NT2/D1 (cell line): ENCODE data around the gene EXOC8.

Source experiments
- SUZ12 ChIP-seq: IDR thresholded peaks from 2 replicates; pipeline ENCODE4 v1.6.1; 2011; ENCODE audit not compliant: insufficient read length, insufficient read depth; ENCODE audit errors: extremely low read depth
- YY1 ChIP-seq: IDR thresholded peaks from 2 replicates; pipeline ENCODE4 v1.6.1; 2011; ENCODE audit not compliant: insufficient read length, insufficient read depth

DNA sequence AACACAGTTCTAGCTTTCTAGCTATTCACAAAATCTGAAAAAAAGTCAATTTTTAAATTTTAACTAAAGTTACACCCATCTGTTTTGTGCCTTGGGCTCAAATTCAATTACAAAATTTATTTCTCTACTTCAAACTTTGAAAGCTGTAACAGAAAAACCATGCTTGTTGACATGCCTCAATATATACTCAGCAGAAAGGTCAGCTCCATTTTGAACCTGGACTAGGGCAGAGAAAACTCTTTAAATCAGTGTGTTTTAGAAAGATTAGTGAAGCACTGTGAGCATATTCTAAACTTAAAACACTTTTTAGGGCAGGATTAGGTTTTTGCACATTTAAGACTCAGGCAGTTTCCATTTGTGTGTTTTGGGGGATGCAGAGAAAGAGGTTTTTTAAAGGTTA lies 34.8 kb upstream of the EXOC8 start:
- no peak for TF ChIP-seq YY1
- TF ChIP-seq SUZ12, result no peak
